Natural killer cell (primary cell): ENCODE measurements around the gene EXOC6B. TPM values are rescaled to one million over a fixed set of nuclear protein-coding genes. Genes with fewer than 3 reads are reported as not detected.

Experiments used
- ATAC-seq, 3 donors: fragments of 150-1000 bp in 2 of 3; fragments of 200-7000 bp in 1 of 3; cut with Tn5 transposase; 1 replicate in 1 of 3; 2 replicates in 2 of 3; pipeline ENCODE4 v1.10.0; 2021; ENCODE audit warnings: mild to moderate bottlenecking in 2 of 3, moderate library complexity in 2 of 3
- DNase-seq, 2 donors: peaks; one replicate each; pipeline versions ENCODE4 v3.0.0 to v3.0.0-alpha.2; 2013 to 2021; ENCODE audit warnings: mixed read lengths in 1 of 2
- H3K27ac ChIP-seq: one replicate; pipeline ENCODE4 v1.5.1; 2013; ENCODE audit warnings: mild to moderate bottlenecking, low read length
- H3K27me3 ChIP-seq: one replicate; pipeline ENCODE4 v1.6.1; 2013; ENCODE audit warnings: low read length; ENCODE audit not compliant: control insufficient read depth, insufficient read depth
- H3K36me3 ChIP-seq: one replicate; pipeline ENCODE4 v1.6.1; 2013; ENCODE audit warnings: low read length; ENCODE audit not compliant: control insufficient read depth, insufficient read depth
- H3K4me1 ChIP-seq: one replicate; pipeline ENCODE4 v1.6.1; 2013; ENCODE audit warnings: low read length; ENCODE audit not compliant: control insufficient read depth, insufficient read depth
- H3K4me3 ChIP-seq: one replicate; pipeline ENCODE4 v1.5.1; 2013; ENCODE audit warnings: low read length
- H3K9me3 ChIP-seq: one replicate; pipeline ENCODE4 v1.6.1; 2013; ENCODE audit warnings: low read length; ENCODE audit not compliant: control insufficient read depth, insufficient read depth
- H3K27ac Mint-ChIP-seq, 2 donors: one replicate each; pipeline ENCODE4 v1.8.0; 2022; ENCODE audit warnings: mild to moderate bottlenecking in 2 of 2, mixed read lengths in 2 of 2, moderate library complexity in 1 of 2
- H3K27me3 Mint-ChIP-seq, 2 donors: one replicate each; pipeline ENCODE4 v1.8.0; 2022; ENCODE audit warnings: low read depth in 2 of 2, mixed read lengths in 2 of 2
- H3K36me3 Mint-ChIP-seq: one replicate; pipeline ENCODE4 v1.8.0; 2022; ENCODE audit warnings: mixed read lengths
- H3K4me1 Mint-ChIP-seq, 2 donors: one replicate each; pipeline ENCODE4 v1.8.0; 2022; ENCODE audit warnings: mixed read lengths in 2 of 2
- H3K4me3 Mint-ChIP-seq: one replicate; pipeline ENCODE4 v1.8.0; 2022; ENCODE audit warnings: mild to moderate bottlenecking, moderate library complexity, mixed read lengths
- H3K9me3 Mint-ChIP-seq, 2 donors: one replicate each; pipeline ENCODE4 v1.8.0; 2022; ENCODE audit warnings: mixed read lengths in 2 of 2
- CTCF ChIP-seq: fragments of 200-600 bp; IDR thresholded peaks from one replicate; pipeline ENCODE4 v1.8.0; 2022; ENCODE audit warnings: antibody characterized with exemption
- WGBS: methylation state at CpG from one replicate; pipeline ENCODE4 v1.1.7; 2013; ENCODE audit warnings: missing lambda C conversion rate; ENCODE audit not compliant: insufficient coverage; 5-methylcytosine and 5-hydroxymethylcytosine counted together
- intact Hi-C: fragments of 100-400 bp; cut with micrococcal nuclease; formaldehyde crosslinking; loops from one replicate; pipeline ENCODE4 v1.14.2; 2022
- total RNA-seq, 4 donors: library from RNA; stranded (reverse); fragments of 120-200 nt in 1 of 4; gene quantifications; one replicate each; pipeline versions ENCODE4 v1.2.3 to v1.2.4, GENCODE V29; 2013 to 2022

Gene EXOC6B
- total RNA-seq, 3 donors from 2014 or later (not counting 1 experiment from before 2014, with no cell fraction given), result 16.6 to 17.2 (median 17.1) TPM

GRCh38 chr2:72173640-72174321, 652.1 kb downstream of the EXOC6B start:
- intact Hi-C loops, result no loop called here
- no peak overlapping the region for H3K27ac ChIP-seq
- peaks cover 3% of the 10 kb centered on the region for H3K4me1 ChIP-seq
- Mint-ChIP-seq H3K4me1 (peaks cover 6 to 8% of the 10 kb centered on the region in 2 donors), H3K4me3 (no peak overlapping the region), H3K27me3 (peaks cover 4 to 15% of the 10 kb centered on the region in 2 donors), H3K36me3 (no peaks in the 10 kb centered on the region), H3K9me3 (no peaks in the 10 kb centered on the region), H3K27ac (no peak overlapping the region)
- H3K27me3 ChIP-seq, result peaks cover 2% of the 10 kb centered on the region
- H3K4me3 ChIP-seq, result no peak overlapping the region
- ATAC-seq (no peak), DNase-seq (no peak)
- H3K36me3 ChIP-seq, result no peaks in the 10 kb centered on the region
- TF ChIP-seq CTCF, result no peak
- 85% methylated on average over 8 of the region's 8 CpGs for WGBS
- H3K9me3 ChIP-seq, result no peaks in the 10 kb centered on the region

GRCh38 chr2:72172478-72172877, 653.4 kb downstream of the EXOC6B start:
- WGBS, result 67% methylated on average over 1 of the region's 2 CpGs
- Histone ChIP-seq H3K36me3 (no peaks in the 10 kb centered on the region), H3K27ac (no peak overlapping the region), H3K9me3 (no peaks in the 10 kb centered on the region), H3K4me1 (peaks cover 3% of the 10 kb centered on the region), H3K27me3 (peaks cover 2% of the 10 kb centered on the region), H3K4me3 (no peak overlapping the region)
- Mint-ChIP-seq H3K36me3 (no peaks in the 10 kb centered on the region), H3K4me1 (peaks cover 6 to 8% of the 10 kb centered on the region in 2 donors), H3K4me3 (no peak overlapping the region), H3K27me3 (peaks cover 4 to 15% of the 10 kb centered on the region in 2 donors), H3K9me3 (no peaks in the 10 kb centered on the region), H3K27ac (no peak overlapping the region)
- ATAC-seq (no peak), DNase-seq (no peak)
- intact Hi-C loops, result no loop called here
- no peak for TF ChIP-seq CTCF

- Histone ChIP-seq H3K27ac (no peak overlapping the region), H3K4me1 (no peaks in the 10 kb centered on the region), H3K36me3 (no peaks in the 10 kb centered on the region), H3K4me3 (no peak overlapping the region), H3K27me3 (peaks cover 6% of the 10 kb centered on the region), H3K9me3 (no peaks in the 10 kb centered on the region)
- WGBS, result 94% methylated on average over 2 of the region's 3 CpGs
- Mint-ChIP-seq H3K27ac (no peak overlapping the region), H3K27me3 (peaks cover 16 to 34% of the 10 kb centered on the region in 2 donors), H3K4me1 (no peaks in the 10 kb centered on the region), H3K4me3 (no peak overlapping the region), H3K36me3 (no peaks in the 10 kb centered on the region), H3K9me3 (no peaks in the 10 kb centered on the region)
- no peak for DNase-seq
- intact Hi-C loops, result no loop called here
- ATAC-seq, result no peak
- TF ChIP-seq CTCF, result no peak
These were observed 659.6 kb downstream of the EXOC6B start for GRCh38 chr2:72166279-72166678.

GRCh38 chr2:72165792-72166191, 660.0 kb downstream of the EXOC6B start:
- H3K9me3 Mint-ChIP-seq, result no peaks in the 10 kb centered on the region
- Histone ChIP-seq H3K9me3 (no peaks in the 10 kb centered on the region), H3K4me3 (no peak overlapping the region), H3K27ac (no peak overlapping the region), H3K4me1 (no peaks in the 10 kb centered on the region), H3K36me3 (no peaks in the 10 kb centered on the region), H3K27me3 (peaks cover 4% of the 10 kb centered on the region)
- no peak for ATAC-seq
- H3K27ac Mint-ChIP-seq, result no peak overlapping the region
- no peak for TF ChIP-seq CTCF
- WGBS, result 89% methylated on average over 3 of the region's 3 CpGs
- no peak overlapping the region for H3K4me3 Mint-ChIP-seq
- no peaks in the 10 kb centered on the region for H3K4me1 Mint-ChIP-seq
- intact Hi-C loops, result no loop called here
- peaks cover 17 to 32% of the 10 kb centered on the region in 2 donors for H3K27me3 Mint-ChIP-seq
- H3K36me3 Mint-ChIP-seq, result no peaks in the 10 kb centered on the region
- DNase-seq, result no peak
